ENCODE measurements around the gene GRK5.

DNA sequence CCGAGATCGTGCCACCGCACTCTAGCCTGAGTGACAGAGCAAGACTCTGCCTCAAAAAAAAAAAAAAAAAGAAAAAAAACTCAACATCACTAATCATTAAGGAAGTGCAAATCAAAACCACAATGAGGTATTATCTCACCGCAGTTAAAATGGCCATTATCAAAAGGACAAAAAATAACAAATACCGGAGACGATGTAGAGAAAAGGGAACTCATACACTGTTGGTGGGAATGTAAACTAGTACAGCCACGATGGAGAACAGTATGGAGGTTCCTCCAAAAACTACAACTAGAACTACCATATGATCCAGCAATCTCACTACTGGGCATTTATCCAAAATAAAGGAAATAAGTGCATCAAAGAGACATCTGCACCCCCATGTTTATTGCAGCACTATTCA, 24.3 kb downstream of the GRK5 start:
- TF ChIP-seq CTCF (conservative IDR thresholded peaks at IDR 0.05; ENCODE audit: low read length) (no peak), EZH2phosphoT487 (IDR thresholded peaks at IDR 0.05; ENCODE audit: borderline replicate concordance) (no peak)

Measured in Loucy (cell line).